HG02884 (cell line): ENCODE results near the gene GLUD1.
"Not testable (repeated sequence)": the region's sequence is repeated elsewhere in the genome, so short reads cannot be mapped to it uniquely, and the experiment has no call there.

Experiments
- ATAC-seq: cut with Tn5 transposase; IDR thresholded peaks from one replicate; pipeline ENCODE4 v1.9.1; 2021; ENCODE audit warnings: mild to moderate bottlenecking, moderate library complexity; ENCODE audit not compliant: unreplicated experiment

GLUD1 gene

DNA sequence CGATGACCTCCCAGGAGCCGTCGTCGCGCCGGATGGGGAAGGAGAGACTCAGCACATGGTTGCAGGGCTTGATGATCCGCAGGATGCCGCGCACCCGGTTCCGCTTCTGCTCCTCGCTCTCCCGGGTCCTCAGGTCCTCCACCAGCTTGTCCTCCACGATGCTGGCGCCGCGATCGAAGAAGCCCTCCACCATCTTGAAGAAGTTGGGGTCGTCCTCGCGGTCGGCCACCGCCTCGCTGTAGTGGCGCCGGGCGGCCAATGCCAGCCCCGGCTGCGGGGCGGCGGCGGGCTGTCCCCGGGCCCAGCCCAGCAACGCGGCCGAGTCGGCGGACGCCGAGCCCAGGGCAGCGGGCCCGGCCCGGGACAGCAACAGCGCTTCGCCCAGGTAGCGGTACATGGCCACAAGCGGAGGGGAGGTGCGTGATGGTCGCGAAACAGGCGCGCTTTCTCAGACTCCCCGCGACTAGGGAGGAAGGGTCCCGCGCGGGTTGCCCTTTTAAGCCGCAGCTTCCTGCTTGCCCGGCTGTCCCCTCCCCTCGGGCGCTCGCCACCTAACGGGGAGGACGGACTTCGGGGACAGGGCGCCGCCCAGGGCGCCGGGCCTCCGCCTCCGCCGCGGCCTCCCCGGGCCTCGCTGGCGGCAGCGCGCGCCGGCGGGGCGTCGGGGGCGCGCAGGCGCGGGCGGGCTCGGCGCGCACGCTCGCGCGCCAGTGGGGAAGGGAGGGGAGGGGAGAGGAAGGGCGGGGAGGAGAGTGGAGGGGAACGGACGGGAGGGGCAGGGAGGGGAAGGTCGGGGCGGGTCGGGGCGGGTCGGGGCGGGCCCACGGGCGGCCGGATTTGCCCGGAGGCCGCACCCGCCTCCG lies at the start of gene GLUD1, which contains the start of gene SHLD2:
Gene GLUD1, minus strand, starts transcription at position 471 of the 863 bp plus-strand sequence. Its CDS starts 74 bp downstream, at position 397.
Gene SHLD2, plus strand, starts transcription at position 834 of the 863 bp plus-strand sequence. CDS start 56,149 bp downstream, outside the sequence.
- ATAC-seq: peak; percentile 50

GRCh38 chr10:87143109-87143418 lies 48.4 kb upstream of the GLUD1 start:
- not testable (repeated sequence) for ATAC-seq

DNA sequence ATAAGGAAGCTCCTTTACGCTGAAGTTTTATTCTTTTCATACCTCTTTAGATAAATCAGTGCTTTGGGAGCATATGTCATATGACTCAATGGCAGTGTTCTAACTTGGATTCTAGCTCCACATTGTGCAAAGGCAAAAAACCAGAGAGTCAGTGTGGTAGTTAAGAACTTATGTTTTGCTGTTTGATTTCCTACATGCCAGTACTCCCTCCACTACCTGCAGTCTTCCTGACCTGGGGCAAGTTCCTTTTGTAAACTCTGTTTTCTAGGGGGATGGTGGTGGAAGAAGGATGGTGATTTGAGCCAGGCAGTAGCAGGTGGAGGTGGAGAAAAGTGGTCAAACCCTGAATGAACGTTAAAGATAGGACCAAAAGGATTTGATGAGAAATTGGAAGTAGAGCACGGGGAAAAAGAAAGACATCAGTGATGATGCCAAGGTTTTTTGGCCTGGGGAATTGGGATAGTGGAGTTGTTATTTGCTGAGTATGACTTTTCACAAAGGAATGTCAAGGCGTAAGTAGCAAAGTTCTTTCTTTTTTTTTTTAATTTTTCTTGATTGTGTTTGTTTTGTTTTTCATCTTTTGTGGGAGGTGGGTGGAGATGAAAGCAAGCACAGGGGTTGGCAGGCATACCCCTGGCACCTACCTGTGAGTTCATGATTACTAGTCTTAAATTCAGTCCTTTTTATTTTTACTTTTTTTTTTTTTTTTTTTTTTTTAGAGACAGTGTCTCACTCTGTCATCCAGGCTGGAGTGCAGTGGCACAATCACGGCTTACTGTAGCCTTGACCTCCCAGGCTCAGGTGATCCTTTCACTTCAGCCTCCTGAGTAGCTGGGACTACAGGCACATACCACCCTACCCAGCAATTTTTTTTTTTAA lies 47.8 kb upstream of the GLUD1 start:
- ATAC-seq: not testable (repeated sequence)

DNA sequence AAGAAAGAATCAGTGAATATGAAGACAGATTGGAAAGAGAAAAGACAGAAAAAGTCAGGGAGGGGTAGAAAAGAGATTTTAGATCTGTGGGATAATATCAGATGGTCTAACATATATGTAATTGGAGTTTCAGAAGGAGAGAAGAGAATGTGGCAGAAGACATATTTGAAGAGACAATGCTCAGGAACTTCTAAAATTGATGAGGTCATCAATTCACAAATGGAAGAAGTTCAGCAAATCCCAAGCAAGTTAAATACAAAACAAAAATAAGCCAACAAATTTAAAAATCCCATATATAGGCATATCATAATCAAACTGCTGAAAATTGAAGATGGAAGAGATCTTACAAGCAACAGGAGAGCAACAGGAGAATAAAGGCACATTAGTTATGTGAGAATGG lies 42.8 kb upstream of the GLUD1 start:
- not testable (repeated sequence) for ATAC-seq

DNA sequence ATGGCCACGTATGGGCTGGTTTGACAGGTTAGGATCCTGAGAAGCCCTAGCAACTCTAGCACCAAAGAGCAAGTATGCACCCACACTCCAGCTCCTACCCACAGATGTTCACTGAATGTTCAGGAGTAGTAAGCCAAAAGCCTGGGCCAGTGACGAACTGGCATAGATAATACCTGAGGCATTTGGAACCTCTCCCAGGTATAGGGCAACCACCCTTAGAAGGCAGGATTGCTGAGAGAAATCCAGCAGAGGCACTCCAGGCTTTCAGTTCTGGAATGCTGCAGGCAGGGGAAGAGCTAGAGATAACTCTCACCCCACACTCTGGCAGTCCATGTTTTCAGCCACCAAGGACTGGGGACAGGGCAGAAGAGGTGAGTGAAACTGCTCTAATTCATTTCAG lies 39.8 kb upstream of the GLUD1 start:
- ATAC-seq: not testable (repeated sequence)

- not testable (repeated sequence) for ATAC-seq
Observed at GRCh38 chr10:87133936-87134335, 39.3 kb upstream of the GLUD1 start.

DNA sequence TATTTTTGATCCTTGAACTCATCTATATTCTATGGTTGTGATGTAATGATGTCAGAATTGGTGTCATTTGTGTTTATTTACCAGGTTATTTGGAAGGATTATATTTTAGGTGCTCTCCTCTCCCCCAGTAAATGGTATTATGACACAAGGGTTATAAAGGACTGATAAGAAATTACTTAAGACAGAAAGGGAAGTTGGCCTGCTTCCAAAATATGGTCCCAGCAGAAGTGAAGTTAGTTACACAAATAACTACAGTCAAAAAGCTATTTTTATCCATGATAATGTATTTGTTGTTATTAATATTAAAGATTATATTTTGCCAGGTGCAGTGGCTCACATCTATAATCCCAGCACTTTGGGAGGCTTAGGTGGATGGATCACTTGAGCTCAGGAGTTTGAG lies 37.5 kb upstream of the GLUD1 start:
- not testable (repeated sequence) for ATAC-seq

GRCh38 chr10:87127607-87128156 lies 33.0 kb upstream of the GLUD1 start:
- not testable (repeated sequence) for ATAC-seq

- ATAC-seq: not testable (repeated sequence)
Observed at GRCh38 chr10:87127048-87127447, 32.4 kb upstream of the GLUD1 start.

GRCh38 chr10:87123351-87123750 lies 28.7 kb upstream of the GLUD1 start:
- not testable (repeated sequence) for ATAC-seq

GRCh38 chr10:87119029-87119428 lies 24.4 kb upstream of the GLUD1 start:
- ATAC-seq: not testable (repeated sequence)

DNA sequence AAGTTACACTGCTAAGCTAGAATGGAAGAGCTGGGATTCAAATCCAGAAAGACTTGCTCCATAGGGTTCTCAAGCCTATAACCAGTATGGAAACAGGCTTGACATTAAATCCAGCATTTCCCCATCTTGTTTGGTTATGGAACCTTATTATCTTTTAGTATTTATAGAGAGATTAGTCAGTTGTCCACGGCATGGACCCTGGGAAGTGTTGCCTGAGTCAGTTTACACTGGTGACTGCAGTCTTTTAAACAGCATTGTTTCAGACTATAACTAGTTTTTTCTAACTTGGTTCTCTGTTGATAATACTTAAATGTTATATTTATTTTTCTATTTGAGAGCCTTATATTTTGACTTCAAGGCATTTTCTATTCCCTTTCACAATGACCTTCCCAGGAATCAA lies 23.5 kb upstream of the GLUD1 start:
- ATAC-seq: not testable (repeated sequence)

DNA sequence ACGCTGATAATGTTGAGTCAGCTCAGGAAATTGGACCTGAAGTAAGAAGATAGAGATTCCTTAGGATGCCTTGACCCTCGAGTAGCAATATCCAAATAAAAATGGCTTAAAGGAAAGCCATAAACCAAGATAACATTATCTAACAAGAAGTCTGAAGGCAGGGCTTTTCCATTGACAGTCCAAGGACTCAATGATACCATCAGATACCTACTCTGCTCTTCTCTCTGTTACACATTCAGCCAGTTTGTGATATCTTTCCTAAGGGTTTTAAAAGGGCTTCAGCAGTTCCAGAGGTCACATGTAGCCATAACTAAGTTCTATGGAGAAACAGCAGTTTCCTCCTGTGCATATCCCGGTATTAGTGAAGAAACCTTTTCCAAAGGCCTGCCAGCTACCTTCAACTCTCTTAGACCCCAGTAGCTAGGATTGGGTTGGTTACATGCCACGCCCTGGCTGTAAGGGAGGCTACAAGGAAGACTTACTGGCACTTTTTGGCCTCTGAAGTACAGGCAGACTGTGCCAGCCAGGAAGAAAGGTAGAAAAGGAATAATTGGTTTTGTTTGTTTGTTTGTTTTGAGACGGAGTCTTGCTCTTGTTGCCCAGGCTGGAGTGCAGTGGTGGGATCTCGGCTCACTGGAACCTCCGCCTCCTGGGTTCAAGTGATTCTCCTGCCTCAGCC lies 10.9 kb upstream of the GLUD1 start:
- no peak for ATAC-seq

GRCh38 chr10:87104727-87105126 lies 10.1 kb upstream of the GLUD1 start:
- ATAC-seq: not testable (repeated sequence)

GRCh38 chr10:87101996-87102395 lies 7.4 kb upstream of the GLUD1 start:
- ATAC-seq: no peak

DNA sequence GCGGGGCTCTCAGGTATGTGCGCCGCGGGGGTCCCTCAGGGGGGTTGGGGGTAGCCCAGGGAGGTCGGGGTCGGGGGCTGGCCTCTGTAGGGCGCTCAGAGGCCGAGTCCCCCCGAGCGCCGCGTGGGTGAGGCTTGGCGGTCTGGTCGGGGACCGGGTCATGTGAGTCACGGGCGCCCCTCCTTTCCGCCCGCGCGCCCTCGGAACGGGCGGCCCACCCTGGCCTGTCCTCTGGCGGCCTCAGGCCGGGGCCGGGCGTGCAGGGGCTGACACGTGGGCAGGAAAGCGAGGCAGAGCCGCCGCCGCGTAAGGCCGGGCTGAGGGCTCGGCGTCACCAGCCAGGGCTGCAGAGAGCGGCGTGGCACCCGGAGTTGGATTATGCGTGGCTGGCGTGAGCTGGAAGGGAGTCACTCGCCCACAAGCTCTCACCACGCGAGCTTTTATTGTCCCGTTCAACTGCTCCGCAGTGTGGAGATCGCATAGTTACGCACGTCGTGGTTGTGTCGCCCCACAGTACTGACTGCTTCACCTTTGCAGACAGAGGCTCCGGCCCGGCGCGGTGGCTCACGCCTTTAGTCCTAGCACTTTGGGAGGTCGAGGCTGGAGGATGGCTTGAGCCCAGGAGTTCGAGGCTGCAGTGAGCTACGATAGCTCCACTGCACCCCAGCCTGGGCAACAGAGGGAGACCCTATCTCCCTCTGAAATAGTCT lies 748 bp upstream of the GLUD1 start:
- peak; percentile 46 for ATAC-seq

DNA sequence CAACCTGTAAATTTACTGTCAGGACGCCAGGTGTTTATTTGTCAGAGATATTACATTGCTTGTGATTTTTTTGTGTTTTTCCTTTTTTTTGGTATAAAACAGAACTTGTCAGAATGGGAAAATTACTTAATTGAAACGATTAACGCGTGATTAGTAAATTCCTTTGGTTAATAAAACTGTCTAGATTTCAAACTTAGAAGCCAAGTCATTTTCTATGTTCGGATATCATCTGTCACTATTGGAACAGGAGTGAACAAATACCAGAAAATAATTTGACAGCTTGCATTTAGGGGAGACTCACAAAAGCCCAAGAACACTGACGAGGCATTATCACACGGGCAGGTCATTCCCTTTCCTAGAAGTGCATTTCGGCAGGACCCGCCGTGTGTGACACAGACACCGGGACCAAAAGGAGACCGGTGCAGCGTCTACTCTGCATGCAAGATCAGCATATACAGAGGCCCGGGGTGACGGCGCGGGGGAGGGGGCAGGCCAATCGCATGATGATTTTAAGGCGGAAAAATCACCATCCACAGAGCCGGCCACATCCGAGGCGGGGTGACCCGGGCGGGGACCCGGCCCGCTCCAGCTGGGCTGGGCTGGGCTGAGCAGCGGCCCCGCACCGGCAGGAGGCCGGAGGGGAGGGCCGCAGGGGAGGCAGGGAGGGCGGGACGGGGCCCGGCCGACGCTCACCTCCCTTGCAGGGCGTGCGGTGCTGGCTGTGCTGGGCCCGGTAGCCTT lies 841 bp downstream of the GLUD1 start:
- peak; percentile 25 for ATAC-seq

DNA sequence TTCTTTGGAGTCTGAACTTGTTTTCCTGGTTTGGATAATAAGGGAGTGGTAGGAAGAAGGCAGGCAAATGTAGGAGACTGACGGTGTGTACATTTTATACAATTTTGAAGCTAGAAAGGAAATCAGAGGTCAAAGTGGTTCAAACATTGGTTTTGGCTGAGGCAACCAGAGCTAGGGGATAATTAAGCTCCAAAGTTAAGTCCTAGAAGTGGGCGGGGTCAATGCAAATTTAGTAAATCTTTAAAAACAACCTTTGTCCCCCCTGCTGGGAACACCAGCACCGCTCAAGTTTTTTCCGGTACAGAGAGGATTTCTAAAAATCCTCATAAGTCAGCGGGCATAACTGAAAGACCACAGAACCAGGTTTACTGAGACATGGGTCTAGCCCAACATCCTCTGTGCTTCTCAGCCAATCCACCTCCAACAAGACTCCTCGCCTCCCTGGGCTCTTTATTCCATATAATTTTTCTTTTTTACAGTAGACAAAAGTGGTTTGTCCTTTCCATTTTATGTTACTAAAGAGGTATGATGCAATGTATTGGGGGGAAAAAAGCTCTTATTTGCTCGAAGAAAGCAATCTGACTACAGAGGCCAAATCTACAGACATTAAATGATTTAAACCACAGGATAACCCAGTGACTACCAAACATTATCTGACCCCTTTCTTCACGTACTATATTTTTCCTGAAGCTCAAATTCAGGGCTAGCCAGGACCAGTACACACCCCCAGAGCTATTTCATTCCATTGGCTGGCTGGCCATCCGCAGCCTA lies 1.6 kb downstream of the GLUD1 start:
- no peak for ATAC-seq
